HuH-7 (cell line): ENCODE data around the gene LAMB2.

Experiments used
- DNase-seq: peaks from one replicate; pipeline ENCODE4 v3.0.0; 2011; ENCODE audit warnings: low spot score

LAMB2 gene

GRCh38 chr3:49161197-49161596 is 28.3 kb upstream of the LAMB2 start:
- DNase-seq, result no peak

- DNase-seq, result no peak
Observed at GRCh38 chr3:49158792-49159191, 25.9 kb upstream of the LAMB2 start.

DNA sequence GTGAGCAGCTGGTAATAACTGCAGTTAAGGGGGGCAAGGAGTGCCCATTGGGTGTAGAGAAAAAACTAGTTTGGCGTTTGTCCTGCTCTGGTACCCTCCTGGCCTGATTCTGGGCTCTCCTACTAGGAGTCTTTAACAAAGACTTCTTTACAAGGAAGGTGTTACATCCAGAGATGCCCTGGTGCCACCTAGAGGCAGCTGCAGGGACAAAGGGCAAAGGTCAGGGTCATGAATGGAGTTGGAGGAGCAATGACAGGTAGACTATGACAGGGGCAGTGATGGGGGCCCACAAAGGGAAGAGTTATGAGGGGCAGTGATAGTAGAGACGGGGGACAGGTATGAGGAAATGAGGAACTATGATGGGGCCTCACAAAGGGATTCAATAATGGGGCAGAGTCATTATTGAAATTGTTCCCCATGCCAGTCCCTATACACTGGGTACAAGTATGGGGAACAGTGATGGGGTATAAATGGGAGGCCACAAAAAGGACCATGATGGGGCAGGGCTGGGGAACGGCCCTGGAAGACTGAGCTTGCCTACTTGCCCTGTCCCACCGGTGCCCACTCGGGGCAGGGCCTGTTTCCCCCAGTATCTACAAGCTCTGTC is 25.4 kb upstream of the LAMB2 start:
- peak; percentile 64 for DNase-seq

- no peak for DNase-seq
Observed at GRCh38 chr3:49157289-49157688, 24.4 kb upstream of the LAMB2 start.

DNA sequence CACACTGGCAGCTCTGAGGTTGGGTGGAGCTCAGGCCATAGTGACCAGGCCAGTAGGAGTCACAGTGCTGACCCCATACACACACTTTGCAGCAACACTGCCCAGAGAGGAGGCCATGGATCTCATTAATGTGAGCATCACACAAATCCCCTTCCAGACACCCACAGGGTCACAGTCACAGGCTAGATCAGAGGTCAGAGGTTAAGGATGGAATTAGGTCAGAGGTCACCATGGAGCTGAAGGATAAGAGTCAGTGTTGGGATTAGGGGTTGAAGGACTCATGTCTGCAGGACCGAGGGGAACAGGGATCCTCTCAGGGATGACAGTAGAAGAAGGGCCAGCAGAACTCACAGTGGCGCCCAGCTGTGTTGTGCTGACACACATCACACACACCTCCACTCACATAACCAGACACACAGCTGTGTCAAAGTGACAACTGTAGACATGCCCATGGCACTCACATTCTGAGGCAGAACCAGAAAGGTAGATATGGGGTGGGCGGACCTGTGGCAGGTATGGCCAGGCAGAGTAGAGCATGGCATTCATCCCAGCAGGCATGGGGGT is 20.6 kb upstream of the LAMB2 start:
- no peak for DNase-seq

- DNase-seq, result no peak
Observed at GRCh38 chr3:49151610-49152009, 18.8 kb upstream of the LAMB2 start.

DNA sequence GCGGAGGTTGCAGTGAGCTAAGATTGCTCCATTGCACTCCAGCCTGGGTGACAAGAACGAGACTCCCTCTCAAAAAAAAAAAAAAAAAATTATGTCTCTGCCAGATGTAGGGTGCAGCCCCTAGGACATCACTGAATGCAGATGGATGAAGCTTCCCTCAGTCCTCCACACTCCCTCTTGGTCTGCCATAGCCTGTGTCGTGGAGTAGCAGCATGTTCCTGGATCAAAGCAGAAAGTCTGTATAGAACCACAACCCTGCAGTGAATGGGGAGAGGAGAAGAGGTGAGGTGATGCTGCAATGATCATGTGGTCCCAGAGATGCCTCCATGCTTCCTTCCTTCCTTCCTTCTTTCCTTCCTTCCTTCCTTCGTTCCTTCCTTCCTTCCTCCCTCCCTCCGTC is 15.3 kb upstream of the LAMB2 start:
- DNase-seq, result no peak

DNA sequence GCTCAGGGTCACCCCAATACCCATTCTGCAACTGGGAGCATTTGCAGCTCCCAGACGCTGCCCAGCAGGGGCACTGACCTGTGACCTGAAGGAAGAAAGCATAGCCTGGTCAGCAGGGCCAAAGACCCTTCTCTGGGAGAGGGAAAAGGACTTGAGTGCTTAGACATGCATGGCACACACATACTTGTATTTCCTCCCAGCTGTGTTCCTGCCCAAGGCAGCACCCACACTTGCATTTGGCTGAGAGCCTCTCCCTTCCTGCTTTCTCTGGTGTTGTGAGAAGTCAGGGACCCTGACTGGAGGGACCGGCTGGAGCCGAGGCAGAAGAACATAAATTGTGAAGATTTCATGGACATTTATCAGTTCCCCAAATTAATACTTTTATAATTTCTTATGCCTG is 7.2 kb upstream of the LAMB2 start:
- no peak for DNase-seq

DNA sequence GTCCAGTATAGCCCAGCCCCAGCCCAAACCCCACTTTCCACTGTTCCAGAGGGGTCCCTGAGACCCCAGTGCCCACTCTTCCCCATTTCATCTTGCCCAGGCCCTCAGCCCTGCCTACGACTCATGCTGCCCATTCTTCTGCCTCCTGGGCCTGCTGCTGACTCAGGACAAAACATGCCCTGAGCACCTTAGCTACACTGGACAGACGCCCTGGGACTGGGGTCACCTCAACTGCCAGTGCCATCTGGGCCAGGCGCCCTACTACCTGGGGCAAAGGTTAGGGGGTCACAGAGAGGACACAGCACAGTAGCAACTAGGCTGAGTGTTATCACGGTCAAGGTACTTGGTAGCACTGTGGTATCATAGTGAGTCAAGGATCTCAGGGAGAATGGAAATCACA is 2.6 kb upstream of the LAMB2 start:
- DNase-seq, result no peak

DNA sequence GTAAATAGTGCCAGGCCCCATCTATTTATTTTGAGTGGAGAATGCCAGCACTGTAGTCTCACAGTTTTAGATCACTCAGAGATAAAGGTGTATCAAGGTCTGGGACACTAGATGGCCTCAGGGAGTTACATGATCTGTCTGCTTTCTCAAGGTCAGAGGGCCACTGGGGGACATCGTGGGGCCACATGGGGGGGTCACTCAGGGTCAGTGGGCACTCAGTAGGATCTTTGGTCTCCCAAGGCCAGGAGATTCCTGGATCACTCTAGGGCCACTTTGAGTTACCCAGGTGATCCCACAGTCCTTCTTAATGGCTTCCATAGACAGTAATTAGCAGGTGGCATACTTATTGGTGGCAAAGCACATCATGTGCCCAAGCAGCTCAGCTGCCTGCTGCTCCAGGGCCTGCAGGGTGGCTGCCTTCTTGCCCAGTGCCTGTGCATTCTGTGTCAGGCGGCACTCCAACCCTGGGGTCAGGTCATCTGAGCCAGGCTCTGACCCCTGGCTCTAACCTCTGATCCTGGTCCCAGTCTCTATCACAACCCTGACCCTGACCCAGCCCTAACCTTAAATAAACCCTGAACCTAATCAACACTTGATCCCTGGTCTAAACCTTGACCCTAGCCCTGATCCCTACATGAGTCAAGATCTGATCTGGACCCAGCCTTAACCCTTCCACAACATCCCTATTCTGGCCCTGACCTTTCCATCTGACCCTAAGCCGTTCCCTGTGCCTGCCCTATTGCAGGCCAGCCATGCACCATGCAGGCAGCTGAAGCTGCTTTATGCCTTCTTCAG is 1.8 kb upstream of the LAMB2 start:
- DNase-seq, result no peak

DNA sequence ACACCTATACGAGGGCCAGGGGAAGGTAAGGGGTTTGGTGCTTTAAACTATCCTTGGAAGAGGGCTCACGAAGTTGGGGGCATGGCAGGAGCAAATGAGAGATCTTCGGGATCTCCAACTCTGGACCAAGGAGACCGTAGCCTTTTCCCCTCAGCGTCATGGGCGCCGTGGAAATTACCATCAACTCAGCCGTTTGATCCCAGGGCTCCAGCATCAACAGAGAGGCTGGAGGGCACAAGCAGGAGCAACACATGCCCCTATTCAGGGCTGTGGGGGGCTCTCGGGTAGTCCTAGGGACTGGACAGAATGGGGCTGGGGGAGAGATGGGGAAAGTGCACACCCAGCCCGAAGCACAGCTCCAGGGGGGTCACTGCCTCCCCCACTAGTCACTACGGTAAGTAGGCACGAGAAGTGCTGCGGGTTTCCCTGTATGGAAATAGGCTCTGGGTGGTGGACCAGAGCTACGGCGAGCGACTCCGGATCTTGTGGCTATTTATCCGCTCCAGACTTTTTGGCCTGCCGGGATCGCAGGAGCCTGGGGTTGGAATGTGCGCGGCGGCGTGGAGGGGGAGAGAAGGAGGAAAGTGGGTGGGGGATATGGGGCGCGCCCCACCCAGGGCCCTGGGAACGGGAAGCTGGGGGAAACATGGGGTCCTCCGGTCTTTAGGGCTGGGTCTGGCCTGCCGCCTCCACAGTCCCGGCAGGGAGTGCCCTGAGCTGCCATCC is 539 bp upstream of the LAMB2 start:
- DNase-seq, result peak; percentile 94

DNA sequence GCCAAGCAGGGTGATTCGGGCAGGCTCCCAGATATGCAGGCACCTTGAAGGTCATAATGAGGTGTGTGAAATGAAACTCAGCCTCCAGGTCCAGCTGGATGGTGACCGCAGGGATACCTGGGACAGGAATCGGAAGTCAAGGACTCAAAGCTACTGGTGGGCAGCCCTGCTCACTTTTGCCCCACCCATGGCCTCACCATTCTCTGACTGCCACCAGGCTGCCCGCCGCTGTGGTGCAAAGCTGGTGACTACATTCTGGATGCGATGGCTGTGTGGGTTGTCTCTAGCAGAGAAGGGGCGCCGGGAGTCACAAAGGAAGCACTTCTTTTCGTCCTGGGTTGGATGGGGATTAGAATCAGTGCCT is 795 bp downstream of the LAMB2 start:
- no peak for DNase-seq

DNA sequence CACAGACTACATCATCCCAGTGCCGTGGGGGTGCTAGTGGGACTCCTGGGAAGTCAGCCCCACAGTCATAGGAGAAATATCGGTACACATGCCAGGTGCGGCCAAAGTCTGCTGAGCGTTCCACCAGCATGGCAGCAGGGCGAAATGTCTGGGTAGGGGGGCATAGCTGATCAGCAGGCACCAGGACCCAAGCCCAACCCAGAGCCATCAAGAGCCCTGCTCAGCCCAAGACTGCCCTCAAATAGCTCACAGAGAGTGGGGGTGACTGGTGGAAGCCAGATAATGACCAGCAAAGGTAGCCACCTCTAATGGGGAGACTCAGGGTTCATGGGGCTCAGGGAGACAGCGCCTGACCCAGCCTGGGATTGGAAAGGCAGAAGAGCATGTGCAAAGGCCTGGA is 1.3 kb downstream of the LAMB2 start:
- no peak for DNase-seq

- DNase-seq, result no peak
Observed at GRCh38 chr3:49131040-49131439, 1.8 kb downstream of the LAMB2 start.

- no peak for DNase-seq
Observed at GRCh38 chr3:49124991-49125670, 7.7 kb downstream of the LAMB2 start.

GRCh38 chr3:49124203-49124602 is 8.6 kb downstream of the LAMB2 start:
- DNase-seq, result no peak

GRCh38 chr3:49123687-49124086 is 9.2 kb downstream of the LAMB2 start:
- no peak for DNase-seq

DNA sequence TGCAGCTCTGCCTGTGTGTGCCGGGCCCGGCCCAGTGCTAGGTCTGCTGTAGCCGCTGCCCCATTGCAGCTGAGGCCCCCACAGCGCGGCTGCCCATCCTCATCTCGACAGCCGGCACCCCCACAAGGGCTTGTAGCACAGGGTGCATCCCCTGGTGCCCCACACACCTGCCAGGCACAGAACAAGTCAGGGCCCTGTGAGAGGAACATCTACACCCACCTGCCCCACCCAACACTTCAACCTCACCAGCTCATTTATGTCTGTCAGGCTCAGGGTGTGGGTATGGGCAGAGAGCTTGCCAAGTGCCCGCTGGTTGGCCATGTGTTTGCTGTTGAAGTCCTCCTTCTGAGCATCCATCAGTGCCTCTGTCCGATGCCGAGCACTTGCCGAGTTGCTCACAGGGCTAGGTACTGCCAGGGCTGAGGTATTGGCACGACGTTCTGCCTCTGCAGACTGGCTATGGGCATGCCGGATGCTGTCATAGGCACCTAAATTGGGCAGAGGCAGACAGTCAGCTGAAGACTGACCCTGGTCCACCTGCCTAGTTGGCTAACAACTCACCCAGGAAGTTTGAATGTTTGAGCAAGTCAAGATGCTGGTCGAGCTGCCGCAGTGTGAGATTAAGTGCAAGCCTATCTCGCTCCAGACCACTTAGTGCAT is 9.8 kb downstream of the LAMB2 start:
- no peak for DNase-seq

- DNase-seq, result no peak
Observed at GRCh38 chr3:49122451-49122850, 10.4 kb downstream of the LAMB2 start.

- DNase-seq, result no peak
Observed at GRCh38 chr3:49122022-49122421, 10.8 kb downstream of the LAMB2 start.

DNA sequence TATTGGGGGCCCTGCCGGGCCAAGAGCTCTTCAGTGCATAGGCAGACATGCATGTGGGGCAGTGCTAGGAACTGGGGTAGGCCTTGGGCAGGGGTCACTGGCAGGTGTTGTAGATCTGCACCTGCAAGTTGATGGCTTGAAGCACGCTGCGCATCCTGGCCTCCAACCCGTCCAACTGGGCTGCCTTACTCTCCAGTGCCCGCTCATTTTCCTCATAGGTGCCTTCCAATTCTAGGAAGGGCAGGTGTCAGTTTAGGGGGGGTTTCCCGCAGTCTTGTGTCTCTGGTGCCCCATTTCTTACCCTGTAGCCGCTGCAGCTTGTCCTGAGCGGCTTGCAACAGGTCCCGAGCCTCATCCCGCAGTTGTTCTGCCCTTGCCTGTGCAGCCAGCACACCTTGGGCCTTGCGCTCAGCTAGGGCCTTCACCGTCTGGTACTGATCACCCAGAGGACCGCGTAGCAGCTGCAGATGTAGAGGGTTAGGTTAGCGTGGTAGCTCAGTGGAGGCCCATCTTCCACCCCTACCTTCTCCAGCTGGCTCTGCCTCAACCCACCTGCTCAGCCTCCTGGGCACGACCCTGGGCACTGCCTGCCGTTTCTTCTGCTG is 11.6 kb downstream of the LAMB2 start:
- DNase-seq, result peak; percentile 34
